CD4-positive, alpha-beta T cell treated with Interferon alpha-2 for 1 hour (primary cell): ENCODE results near the gene AKAP13.
"Not testable (repeated sequence)": the region's sequence is repeated elsewhere in the genome, so short reads cannot be mapped to it uniquely, and the experiment has no call there.

Experiments used
- DNase-seq, 2 donors: peaks; one replicate each; pipeline ENCODE4 v3.0.0-alpha.2; 2020 to 2022

Gene AKAP13

DNA sequence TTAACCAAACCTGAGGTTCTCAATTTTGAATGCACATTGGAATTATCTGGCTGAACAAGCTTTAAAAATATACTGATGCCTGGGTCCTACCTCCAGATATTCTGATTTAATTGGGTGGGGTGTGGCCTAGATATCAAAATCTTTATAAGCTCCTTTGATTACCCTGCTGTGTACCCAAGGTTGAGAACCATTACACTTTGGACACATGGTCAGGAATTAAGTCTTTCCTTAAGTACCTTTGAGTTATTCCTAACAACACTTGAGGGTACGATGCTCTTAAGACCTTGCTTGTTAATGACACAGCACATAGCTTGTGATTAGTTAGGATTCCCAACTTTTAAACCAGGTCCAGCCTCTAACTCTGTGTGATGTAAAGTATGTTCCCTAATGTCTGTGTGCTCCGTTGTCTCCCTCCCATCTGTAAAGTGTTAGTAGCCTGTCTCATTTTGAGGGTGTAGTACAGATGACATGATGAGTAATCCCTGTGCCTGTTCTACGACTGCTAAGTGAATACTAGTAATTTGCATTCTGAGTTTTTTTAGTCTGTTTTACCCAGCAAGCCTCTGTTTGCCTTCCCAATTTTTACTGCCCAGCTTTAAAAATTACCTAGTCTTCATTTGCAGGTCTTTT lies 259.5 kb downstream of the AKAP13 start:
- DNase-seq, result no peak

DNA sequence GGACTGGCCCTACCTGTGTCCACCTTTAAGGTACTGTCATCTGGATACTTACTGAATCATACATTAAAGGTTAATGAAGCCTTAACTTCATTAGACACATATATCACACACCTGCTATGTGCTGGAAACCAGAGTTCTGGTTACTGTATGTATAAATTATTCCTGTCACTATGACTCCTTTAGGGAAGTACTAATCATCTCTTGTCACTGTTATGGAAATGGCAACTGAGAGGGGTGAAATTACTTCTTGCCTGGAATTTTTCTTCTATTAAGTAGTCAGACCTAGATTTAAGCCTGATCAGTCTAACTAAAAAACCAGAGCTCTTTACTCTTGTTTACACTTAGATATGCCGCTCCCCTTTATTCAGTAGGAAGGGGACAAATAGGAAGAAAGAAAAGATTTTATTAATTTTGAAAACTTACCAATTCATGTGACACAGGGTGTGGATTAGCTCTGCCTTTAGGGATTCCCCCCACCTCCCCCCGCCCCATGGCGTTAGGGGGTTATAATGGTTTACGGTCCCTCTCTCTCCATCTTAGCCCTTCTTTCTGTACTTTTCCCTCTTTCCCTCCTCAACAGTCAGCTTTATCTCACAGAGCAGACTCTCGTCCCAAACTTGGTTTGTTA lies 261.8 kb downstream of the AKAP13 start:
- DNase-seq, result no peak

GRCh38 chr15:85642693-85643066 lies 262.3 kb downstream of the AKAP13 start:
- DNase-seq, result no peak

DNA sequence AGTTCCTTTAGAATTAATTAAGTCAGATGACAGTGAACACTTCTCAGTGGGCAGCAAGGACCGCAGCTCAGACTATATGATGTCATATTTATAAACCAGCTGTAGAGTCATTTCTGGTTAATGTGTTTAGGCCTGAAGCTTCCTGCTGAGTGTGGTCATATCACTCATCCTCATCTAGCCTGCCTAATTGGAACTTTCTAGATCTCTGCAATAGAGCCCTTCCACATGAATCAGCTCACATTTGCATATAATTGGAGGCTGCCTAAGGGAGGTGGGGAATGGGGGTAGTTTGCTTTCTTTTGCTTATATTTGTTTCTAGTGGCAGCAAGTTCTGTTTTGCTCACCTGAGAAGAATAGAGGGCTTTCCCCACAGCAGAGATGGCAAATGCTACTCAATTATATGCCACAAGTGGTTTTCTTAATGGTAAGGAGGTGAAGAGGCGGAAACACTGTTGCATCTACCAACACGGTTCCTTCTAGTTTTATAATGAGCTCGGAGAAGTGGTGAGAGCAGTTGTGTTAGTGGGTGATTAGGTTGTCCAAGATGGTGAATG lies 266.2 kb downstream of the AKAP13 start:
- peak; percentile 50 to 78 for DNase-seq

- peak; percentile 42 to 46 for DNase-seq
Measured at GRCh38 chr15:85649372-85649771, 269.0 kb downstream of the AKAP13 start.

DNA sequence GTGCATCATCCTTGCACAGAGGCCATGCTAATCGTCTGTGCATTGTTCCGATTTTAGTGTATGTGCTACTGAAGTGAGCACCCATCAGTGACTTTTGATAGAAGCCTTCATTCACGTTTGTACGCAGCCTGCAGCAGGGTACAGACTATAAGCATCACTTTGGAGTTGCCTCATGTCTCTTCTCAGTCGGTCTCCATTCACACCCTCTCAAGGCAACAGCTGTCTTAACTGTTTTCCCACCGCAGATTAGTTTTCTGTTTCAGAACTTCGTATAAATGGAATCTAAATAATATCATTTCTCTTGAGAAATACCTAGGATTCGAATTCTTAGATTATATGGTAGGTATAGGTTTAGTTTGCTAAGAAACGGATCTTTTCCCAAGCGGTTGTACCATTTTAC lies 271.1 kb downstream of the AKAP13 start:
- no peak for DNase-seq

DNA sequence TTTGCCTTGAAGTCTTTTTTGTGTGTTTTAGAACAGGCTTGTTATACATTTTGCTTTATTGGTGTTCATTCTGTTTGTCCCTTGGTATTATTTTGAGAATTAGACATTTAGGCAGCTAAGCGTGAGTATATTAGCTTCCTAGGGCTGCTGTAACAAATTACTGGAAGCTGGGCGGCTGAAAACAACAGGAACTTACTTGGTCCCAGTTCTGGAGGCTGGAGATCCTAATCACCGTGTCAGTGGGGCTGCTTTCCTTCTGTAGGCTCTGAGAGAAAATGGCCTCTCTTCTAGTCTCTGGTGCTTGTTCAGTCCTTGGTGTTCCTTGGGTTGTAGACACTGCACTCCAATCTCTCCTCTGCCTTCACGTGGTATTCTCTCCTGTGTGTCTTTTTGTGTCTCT lies 272.1 kb downstream of the AKAP13 start:
- no peak for DNase-seq

DNA sequence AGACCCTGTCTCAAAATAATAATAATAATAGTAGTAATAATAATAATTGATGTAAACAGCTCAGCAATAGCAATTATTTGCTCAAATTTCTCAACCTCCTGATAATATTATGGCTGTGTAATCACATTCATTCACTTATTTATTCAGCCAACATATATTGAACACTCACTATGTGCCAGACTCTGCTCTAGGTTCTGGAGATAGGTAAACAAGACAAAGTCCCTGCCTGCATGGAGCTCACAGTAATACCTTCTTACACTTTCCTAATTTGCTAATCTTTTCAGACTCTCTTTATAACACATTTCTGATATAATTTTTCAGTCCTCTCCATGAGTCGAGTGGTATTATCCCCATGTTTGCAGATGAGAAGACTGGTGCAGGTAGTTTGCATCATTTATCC lies 276.7 kb downstream of the AKAP13 start:
- no peak for DNase-seq

DNA sequence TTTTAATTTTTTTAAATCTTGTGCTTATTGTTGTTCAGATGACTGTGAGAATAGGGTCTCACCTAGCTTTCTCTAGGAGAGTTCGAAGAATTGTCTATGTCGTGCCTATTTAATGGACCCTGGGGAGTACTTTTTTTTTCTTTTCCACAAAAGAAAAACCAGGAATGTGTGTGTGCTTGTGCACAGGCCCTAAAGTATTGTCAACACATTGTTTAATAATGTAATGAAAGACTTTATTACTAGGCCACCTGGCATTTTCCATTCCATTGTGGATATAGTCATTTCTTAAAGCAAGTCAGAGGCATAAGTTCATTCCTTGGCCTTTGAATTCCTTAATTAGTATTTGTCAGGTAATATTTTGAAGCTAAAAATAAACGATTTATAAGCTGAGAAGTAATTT lies 278.4 kb downstream of the AKAP13 start:
- DNase-seq, result no peak

GRCh38 chr15:85661859-85662258 lies 281.5 kb downstream of the AKAP13 start:
- no peak for DNase-seq

DNA sequence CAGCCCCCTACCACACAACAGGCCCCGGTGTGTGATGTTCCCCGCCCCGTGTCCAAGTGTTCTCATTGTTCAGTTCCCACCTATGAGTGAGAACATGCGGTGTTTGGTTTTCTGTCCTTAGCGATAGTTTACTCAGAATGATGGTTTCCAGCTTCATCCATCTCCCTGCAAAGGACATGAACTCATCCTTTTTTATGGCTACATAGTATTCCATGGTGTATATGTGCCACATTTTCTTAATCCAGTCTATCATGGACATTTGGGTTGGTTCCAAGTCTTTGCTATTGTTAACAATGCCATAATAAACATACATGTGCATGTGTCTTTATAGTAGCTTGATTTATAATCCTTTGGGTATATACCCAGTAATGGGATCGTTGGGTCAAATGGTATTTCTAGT lies 285.3 kb downstream of the AKAP13 start:
- DNase-seq, result not testable (repeated sequence)

- peak; percentile 83 to 92 for DNase-seq
Measured at GRCh38 chr15:85667491-85668424, 287.4 kb downstream of the AKAP13 start.

- no peak for DNase-seq
Measured at GRCh38 chr15:85671156-85671555, 290.8 kb downstream of the AKAP13 start.

DNA sequence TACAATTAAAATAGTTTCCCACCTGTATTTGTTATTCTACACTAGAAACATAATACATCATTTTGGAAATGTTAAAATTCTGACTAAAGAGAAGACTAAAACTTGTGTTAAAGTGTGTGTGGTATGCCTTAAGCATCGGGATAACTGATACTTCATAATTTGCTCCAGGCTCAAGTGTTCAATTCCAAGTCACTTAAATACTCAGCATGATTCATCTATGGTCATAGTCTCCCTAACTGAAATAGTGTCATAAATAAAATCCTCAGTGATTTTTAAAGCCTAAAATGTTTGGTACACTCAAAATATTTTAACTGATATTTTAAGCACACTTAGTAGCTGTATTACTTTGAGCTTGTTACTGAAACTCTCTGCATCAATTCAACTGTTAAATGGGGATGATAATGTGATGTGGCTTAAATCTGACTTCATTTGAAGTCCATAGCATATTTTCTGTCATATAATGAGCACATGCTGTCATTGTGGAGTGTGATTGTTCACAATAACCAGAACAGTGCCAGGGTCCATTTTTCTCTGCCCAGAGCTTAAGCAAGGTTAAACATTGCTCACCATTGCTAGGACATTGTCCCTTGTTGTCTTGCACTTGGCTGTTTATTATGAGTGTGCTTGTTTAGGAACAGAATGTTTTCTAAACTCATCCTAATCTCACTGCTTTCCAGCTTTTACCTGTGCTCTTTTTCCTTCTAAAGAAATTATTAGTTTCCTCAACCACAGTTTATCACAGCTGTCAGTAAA lies 292.1 kb downstream of the AKAP13 start:
- DNase-seq, result no peak

DNA sequence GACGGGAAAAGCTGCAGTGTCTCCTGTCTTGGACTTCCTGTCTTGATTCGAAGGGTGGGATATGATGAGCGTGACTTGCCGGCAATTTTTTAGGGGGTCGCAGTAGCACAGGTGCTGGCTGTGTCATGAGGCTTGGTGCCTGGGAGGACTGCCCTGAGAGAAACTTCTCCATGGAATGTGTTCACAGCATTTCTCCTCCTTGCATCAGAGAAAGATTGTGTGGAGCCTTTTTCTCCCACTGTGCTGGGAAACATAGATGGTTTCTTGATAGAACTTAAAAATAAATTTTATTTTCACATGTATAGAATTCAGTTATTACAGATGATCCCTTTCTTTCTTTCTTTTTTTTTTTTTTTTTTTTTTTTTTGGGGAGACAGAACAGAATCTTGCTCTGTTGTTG lies 292.9 kb downstream of the AKAP13 start:
- DNase-seq, result no peak

DNA sequence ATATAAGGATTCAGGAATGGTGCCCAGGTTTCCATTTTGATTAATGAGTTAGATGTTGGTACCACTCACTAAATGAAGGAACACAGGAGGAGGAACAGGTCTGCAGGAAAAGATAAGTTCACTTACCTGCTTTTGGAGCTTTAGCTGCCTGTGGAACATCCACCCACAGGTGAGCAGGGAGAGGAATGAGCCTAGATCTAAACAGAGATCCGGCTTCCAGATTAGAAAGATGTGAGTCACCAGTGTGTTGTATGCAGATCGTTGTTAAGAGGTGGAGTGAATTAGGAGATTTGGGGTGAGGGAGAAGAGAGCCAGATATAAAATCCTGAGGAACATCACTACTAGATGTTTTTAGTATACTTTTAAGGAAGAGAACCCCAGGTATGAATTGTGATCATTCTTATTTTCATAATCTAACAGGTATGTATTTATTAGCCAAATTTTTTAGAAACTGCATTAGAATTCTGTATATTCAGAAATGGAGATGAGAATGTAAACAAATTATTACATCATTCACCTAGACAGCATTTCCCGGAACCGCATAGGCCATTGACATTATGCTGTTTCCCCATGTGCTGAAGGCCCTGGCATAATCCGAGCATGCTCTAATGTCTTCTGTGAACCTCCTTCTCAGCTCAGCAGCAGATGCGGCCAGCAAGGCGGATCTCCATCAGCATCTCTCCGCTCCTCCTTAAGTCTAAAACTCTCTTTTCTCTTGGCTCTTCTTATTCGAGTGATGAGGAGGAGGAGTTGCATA lies 296.1 kb downstream of the AKAP13 start:
- DNase-seq, result no peak

GRCh38 chr15:85679231-85679630 lies 298.8 kb downstream of the AKAP13 start:
- no peak for DNase-seq

- DNase-seq, result no peak
Measured at GRCh38 chr15:85681386-85681785, 301.0 kb downstream of the AKAP13 start.

- no peak for DNase-seq
Measured at GRCh38 chr15:85684174-85684710, 303.8 kb downstream of the AKAP13 start.

- no peak for DNase-seq
Measured at GRCh38 chr15:85685356-85685755, 305.0 kb downstream of the AKAP13 start.

DNA sequence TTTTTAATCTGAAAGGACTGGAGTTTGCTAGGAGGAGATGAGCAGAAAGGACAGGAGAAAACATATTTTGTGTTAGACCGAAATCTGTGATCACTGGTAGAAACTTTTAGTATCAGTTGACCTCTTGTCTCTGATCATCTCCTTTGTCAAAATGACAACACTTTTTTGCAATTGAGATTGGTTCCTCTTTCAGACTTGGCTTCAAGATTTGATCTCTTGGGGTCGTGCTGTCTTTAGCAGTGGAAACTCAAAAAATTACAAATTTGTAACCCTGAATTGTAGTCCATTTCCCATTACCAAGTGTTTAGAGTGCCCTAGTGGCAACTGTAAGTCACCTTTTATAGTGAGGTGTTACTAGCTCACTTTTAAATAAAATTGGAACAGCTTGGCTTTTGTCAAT lies 306.9 kb downstream of the AKAP13 start:
- no peak for DNase-seq

- DNase-seq, result peak in 1 of 2 donors; percentile 53
Measured at GRCh38 chr15:85688711-85689110, 308.3 kb downstream of the AKAP13 start.
